Brain pericyte (primary cell): ENCODE data around the gene KRT38.
"Not testable (repeated sequence)": the region's sequence is repeated elsewhere in the genome, so short reads cannot be mapped to it uniquely, and the experiment has no call there.

Experiments
- DNase-seq: peaks from one replicate; pipeline ENCODE4 v3.0.0-alpha.2; 2012; ENCODE audit warnings: low read depth, low spot score

KRT38 gene

DNA sequence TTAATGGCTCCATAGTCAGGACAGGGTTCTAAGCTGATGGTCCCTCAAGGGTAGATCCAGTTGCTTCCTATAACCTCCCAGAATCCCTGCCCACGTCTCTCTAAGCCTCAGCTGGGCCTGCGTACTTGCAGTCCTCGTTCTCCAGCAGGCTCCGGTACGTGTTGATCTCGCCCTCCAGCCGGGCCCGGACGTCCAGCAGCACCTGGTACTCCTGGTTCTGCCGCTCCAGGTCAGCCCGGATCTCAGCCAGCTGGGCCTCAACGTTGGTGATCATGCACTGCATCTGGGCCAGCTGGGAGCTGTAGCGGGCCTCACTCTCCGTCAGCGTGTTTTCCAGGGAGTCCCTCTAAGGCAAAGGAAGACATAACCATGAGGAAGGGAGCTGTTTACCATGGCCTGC is 21.9 kb upstream of the KRT38 start:
- no peak for DNase-seq

DNA sequence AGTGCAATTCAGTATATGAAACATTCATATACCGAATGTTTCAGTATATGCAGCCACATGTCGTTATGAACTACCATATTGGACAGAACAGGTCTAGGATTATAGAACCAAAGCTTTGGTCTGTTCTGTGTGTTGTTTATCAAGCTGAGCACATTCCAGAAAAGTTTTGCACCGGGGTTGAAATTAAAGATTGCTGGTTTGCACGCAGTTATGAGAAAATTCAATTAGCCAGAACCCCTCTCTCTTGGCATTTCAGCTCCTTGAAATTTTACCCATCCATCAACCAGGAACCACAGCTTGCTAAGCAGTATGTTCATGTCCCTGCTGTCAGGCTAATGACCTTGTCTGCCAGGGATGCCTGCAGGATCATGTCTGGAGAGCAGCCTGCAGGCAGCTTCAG is 16.9 kb upstream of the KRT38 start:
- DNase-seq: no peak

GRCh38 chr17:41456204-41456603 is 15.4 kb upstream of the KRT38 start:
- DNase-seq: no peak

- no peak for DNase-seq
Observed at GRCh38 chr17:41455236-41455635, 14.5 kb upstream of the KRT38 start.

GRCh38 chr17:41453066-41453465 is 12.3 kb upstream of the KRT38 start:
- no peak for DNase-seq

GRCh38 chr17:41452281-41452680 is 11.5 kb upstream of the KRT38 start:
- no peak for DNase-seq

DNA sequence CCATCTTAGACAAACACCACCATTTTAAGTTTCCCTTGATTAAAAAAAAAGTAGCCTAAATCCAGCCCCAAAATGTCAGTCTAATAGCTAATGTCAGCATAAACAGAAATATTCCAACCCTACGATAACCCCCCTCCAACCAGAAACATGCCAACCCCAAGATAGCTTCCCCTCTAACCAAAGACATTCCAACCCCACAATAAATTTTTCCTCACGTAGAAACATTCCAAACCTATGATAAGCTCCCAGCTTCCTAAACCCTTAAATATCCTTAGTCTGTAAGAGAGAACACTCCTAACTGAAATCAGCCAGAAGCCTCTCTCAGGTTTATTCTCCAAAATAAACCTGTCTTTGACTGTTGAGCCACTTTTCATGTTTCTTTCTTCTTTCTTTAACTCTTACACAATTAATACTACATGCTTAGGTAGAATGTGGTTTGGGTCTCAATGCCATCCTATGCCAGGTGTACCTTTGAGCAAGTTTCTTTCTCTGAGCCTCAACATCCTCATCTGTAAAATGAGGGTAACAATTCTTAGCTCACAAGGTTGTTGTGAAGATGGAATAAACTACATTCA is 10.5 kb upstream of the KRT38 start:
- DNase-seq: no peak

DNA sequence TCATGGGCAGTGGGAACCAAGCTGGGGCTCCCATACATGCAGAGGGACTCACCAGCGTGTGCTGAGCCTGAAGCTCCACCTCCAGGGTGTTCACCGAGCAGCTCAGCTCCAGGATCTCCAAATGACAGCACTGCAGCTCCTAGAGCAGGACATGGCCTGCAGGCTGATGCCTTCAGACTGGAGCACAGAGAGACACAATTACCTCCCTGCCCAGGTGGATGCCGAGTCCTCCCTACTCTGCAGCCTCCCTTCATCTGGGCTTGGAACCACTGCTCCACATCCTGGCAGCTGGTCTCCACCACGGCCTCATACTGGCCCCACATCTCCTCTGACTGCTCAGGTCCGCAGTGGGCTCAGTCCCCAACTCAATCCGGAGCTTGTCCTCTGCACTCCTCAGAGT is 8.2 kb upstream of the KRT38 start:
- DNase-seq: no peak

DNA sequence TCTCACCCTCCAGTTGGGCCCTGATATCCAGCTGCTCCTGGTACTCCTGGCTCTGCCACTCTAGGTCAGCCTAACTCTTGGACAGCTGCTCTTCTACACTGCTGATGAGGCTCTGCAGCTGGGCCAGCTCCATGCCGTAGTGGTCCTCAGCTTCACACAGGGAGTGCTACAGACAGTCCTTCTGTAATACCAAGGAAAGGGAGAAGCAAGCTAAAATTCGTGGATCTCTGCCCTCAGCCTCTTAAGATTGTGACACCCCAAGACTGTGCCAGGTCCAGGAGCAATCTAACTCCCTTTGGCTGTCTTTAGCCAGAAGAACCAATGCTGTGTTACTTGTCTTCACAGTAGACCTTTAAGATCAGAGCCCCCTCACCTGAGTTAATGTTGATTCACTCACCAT is 7.7 kb upstream of the KRT38 start:
- no peak for DNase-seq

- no peak for DNase-seq
Observed at GRCh38 chr17:41446806-41447205, 6.0 kb upstream of the KRT38 start.

DNA sequence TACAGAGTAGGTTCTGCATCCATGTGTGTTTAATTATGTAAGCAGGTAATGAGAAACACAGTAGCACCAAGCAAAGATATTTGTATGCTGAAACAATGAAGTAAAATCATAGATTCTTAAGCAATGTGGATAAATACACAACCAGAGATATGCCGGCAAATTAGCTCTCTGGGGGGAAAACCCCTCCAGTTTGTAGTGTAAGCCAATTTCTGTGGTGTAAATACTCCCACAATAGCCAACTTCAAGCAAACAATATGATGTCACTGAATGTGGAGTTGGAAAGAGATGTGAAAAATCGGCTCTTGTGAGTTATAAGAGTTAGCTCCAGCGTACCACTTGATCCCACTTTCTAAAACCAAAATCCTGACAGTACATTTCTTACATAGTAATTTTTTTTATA is 3.9 kb upstream of the KRT38 start:
- DNase-seq: no peak

DNA sequence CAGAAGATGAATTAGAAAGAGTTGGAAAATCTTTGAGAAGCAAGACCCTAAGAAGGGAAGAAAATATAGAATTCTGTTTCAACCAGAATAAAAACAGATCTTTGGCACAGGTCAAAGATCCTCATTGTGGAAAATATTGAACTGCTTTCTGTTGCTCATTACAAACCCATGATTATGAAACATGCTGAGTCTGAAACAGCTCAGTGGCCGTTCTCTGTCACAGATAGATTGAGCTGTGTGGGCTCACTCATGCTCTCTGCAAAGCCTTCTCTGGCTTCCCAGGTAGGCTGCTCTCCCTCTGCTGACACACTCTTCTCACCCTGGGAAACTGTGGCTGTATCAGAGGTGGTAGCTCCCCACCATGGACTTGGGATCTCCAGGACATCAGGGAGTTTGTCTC is 3.4 kb upstream of the KRT38 start:
- no peak for DNase-seq

DNA sequence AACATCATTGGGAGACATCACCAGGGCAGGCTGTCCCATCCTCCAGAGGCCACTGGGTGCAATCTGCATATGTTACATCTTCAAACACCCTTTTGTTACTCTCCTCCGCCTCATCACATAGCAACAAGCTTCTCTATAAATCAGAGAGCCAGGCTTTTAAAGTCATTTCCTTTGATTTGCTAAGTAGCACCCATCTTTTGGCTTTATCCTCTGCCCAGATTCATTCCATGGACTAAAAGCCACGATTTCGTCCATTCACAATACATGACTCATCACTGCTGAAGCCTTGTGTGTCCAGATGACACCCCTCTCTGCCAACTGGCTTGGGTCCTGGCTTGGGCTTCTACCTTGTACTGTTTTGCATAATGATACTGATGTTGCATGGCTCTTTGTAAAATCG is 2.0 kb upstream of the KRT38 start:
- no peak for DNase-seq

DNA sequence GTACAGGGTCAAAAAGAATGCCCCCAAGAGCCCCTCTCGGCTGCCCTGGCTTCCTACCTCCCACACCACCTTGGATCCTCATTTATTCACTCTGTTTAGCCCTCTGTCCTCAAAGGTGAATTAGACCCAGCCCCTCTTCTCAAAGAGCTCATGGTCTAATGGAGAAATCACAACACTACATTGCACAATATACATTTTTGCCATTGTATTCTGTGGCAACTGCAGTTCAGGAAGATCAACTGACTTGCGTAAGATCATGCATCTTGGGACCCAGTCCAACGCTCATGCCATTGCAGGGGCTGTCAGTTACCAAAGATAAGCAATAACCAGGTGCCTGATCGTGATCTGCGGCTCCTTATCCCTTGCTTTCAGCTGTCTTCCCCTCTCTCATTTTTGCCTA is 1.4 kb downstream of the KRT38 start:
- no peak for DNase-seq

DNA sequence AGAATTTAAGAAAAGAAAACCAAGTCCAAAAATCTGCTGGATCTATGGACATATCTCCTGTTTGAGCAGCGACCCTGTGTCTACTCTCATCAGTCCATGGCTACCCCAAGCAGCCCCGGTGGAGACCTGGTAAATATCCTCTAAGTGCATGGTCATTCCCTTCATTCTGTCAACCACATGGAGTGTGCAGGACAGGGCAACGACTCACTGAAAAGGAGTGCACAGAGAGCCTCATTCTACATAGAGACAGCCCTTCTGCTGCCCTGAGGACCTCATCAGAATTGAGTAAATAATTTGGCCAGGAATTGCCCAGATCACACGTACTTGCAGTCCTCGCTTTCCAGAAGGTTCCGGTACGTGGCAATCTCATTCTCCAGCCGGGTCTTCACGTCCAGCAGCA is 3.0 kb downstream of the KRT38 start:
- no peak for DNase-seq

GRCh38 chr17:41437254-41437653 is 3.5 kb downstream of the KRT38 start:
- DNase-seq: no peak

- no peak for DNase-seq
Observed at GRCh38 chr17:41434415-41434814, 6.4 kb downstream of the KRT38 start.

GRCh38 chr17:41434005-41434404 is 6.8 kb downstream of the KRT38 start:
- no peak for DNase-seq

GRCh38 chr17:41433586-41433985 is 7.2 kb downstream of the KRT38 start:
- DNase-seq: no peak

DNA sequence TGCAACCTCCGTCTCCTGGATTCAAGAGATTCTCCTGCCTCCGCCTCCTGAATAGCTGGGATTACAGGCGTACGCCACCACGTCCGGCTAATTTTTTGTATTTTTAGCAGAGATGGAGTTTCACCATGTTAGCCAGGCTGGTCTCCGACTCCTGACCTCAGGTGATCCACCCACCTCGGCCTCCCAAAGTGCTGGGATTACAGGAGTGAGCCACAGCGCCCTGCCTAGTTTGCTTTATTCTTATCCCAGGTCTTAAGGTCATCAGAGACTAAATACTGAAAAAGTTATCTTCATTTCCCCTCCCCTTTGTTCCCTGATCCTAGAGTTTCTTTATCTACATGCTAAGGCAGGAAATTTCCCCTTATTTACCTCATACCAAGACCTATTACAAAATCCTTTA is 10.4 kb downstream of the KRT38 start:
- DNase-seq: not testable (repeated sequence)

DNA sequence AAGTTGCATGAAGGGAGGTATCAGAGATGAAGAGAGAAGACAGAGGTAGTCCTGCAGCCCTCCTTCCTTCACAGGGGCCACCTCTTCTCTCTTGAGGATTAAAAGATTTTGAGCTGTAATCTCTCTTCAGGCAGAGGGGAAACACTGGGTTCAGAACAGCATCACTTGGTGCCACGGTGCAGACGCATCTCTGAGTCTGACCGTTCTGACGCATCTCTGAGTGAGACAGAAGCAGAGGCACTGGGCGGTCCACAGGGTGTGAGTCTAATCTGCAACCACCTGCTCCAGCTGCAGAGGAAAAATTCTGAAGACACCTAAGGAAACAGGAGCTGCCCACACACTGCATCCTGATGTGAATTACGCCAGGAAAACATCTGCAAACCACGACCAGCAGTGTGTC is 11.1 kb downstream of the KRT38 start:
- no peak for DNase-seq

DNA sequence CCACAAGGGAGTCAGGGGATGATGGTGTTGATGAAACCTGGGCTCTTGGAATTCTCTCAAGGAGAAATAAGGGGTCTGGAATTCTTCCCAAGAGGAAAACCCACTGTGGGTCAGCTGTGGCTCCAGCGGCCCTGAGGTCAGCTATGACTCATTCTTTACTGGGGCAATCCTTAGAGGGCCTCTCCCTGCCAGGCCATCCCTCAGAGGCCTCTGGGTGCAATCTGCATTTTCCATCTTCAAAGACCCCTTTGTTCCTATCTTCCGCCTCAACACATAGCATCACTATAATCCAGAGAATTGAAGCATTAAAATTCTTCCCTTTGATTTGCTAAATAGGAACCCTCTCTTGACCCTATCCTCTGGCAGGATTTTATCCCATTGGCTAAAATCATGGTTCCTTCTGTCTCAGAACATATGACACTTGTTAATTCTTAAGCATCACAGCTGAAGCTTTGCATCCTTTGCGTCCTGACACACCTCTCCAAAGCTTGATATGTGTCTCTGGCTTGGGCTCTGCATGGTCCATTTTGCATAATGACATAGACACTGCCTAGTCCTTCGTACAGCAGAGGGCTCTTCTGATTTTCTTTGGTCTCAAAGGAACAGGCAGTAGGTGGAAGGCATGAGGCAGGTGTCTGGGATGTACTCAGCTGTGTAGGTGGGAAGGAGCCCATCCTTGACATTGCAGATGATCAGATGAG is 12.0 kb downstream of the KRT38 start:
- no peak for DNase-seq

- DNase-seq: no peak
Observed at GRCh38 chr17:41424111-41424635, 16.6 kb downstream of the KRT38 start, which contains the start of gene KRT37. Gene KRT37, minus strand, starts transcription at chr17:41424585. Its CDS starts 62 bp downstream, at chr17:41424523.
